LHCN-M2 (cell line): ENCODE data around the gene PLIN4. TPM values are rescaled to one million over a fixed set of nuclear protein-coding genes. Genes with fewer than 3 reads are reported as not detected.

ENCODE experiments used
- DNase-seq: peaks from one replicate; pipeline ENCODE4 v3.0.0-alpha.2; 2012; ENCODE audit warnings: low read depth
- total RNA-seq: library from RNA; depleted of rRNA; stranded (reverse); fragments of >200 nt; gene quantifications from 2 replicates; pipeline ENCODE4 v1.2.3, GENCODE V29; 2014; rRNA removed

Gene PLIN4
- total RNA-seq, 1 experiment from 2014 or later, result under 0.01 TPM

GRCh38 chr19:4456843-4457653 lies 61.2 kb downstream of the PLIN4 start:
- DNase-seq, result peak; percentile 39

DNA sequence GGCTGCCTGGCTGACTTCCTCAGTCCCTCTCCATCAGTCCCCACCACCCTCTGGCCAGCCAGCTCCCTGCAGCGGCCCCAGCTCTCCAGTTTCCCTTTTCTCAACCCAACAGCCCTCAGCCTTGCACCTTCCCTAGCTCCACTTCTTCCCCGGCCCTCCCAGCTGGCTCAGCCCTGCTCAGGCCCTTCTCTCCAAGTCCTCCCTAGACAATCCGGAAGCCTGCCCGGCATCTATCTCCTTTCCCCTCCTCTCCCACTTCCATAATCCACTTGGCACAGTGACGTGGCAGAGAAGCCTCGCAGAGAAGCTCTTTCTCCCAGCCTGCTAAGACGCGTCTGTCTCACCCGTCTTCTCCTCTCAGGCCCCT lies 61.8 kb downstream of the PLIN4 start:
- DNase-seq, result peak; percentile 68

GRCh38 chr19:4455719-4456475 lies 62.4 kb downstream of the PLIN4 start:
- DNase-seq, result peak; percentile 81

DNA sequence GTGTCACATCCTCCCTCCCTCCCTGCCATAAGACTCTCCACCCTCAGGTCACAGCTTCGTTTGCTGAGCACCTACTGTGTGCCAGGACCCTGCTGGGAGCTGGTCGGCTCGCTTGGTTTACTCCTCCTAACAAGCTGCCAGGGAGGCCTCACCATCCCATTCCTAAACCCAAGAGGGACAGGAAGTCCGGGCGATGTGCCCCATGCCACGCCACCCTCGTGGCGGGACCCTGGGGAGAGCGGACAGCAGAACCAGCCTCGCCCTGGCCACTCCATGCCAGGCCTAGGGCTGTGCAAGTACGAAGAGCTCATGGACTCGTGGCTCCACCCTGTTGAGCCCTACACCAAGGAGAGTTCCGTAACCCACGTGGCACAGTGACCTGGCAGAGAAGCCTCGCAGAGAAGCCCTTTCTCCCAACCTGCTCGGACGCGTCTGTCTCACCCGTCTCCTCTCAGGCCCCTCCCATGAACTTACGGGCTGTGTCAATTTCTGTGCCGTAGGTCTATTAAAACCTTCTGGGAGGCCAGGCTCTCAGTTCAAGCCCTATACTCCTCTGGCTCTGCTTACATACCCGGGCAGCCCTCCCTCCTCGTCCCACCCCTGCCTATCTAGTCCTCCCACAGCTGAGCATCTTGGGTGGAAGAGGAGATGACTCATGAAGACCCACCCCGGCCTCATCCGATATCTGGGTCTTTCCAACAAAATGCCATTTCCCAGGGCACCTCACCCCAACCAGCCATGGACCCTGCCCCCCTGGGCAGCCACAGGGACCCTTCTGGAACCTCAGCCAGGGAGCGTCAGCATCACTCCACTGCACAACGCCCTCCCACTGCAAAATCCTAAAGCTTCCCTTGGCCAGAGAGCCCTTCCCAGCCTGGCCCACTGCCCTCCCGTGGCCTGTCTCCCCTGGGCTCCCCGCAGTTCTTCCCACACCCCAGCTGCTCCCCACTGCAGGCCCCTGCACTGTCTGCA lies 63.3 kb downstream of the PLIN4 start:
- DNase-seq, result peak; percentile 51

- DNase-seq, result no peak
Observed at GRCh38 chr19:4453232-4454179, 64.8 kb downstream of the PLIN4 start.

DNA sequence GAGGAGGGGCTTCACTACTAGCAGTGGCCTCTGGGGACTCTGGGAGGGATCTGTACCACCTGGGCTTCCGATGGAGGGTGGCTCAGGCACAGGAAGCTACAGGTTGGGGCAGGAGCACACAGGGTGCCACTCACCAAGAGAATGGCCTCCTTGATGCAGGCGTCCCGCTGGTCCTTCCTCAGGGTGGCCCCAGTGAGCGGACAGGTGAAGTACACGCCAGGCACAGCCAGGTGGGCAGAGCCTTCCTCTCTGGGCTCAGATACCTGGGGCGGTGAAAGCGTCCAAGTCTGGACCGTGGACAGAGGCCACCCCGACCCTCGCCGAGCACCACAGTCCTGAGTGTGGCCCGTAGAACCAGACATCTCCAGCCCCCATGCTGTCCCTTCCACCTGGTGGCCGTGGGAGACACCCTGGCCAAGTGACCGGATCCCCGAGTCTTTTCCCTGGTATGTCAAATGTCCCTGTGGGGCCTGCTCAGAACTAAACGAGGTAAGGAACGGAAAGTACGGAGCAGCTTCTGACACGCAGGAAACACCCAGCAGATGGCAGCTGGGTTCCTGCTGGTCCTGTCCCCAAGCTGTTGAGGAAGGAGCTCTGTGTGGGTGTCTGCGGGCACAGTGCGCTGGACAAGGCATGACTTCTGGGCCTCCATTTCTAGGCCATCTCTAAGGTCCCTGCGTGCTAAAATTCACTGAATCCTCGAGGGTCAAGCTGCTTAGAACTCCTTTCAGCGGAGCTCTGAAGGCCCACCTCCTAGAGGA lies 65.9 kb downstream of the PLIN4 start:
- DNase-seq, result no peak

Other genes starting within 250 kb of the PLIN4 start
- gene SHD, start 239.2 kb downstream of the PLIN4 start, total RNA-seq, result 39.4 and 122 TPM in 2 replicates
- not detected in 2 replicates for gene TMIGD2, start 216.1 kb downstream of the PLIN4 start, total RNA-seq
- gene FSD1, start 213.9 kb downstream of the PLIN4 start, total RNA-seq, result 11.7 and 13.8 TPM in 2 replicates
- 1.1 and 2.9 TPM in 2 replicates for gene STAP2, start 179.7 kb downstream of the PLIN4 start, total RNA-seq
- 1.2 and 5.1 TPM in 2 replicates for gene MPND, start 174.9 kb downstream of the PLIN4 start, total RNA-seq
- 208 and 261 TPM in 2 replicates for gene SH3GL1, start 117.9 kb downstream of the PLIN4 start, total RNA-seq
- 36.5 and 51.9 TPM in 2 replicates for gene CHAF1A, start 115.8 kb downstream of the PLIN4 start, total RNA-seq
- gene UBXN6, start 60.7 kb downstream of the PLIN4 start, total RNA-seq, result 71.9 and 85.3 TPM in 2 replicates
- gene HDGFL2, start 46.2 kb downstream of the PLIN4 start, total RNA-seq, result 65.9 and 67.3 TPM in 2 replicates
- 0.06 TPM in 1 of 2 replicates, not detected in the other for gene PLIN5, start 16.7 kb upstream of the PLIN4 start, total RNA-seq
- gene LRG1, start 21.6 kb upstream of the PLIN4 start, total RNA-seq, result 0.13 TPM in 1 of 2 replicates, not detected in the other
- 9.7 and 30.7 TPM in 2 replicates for gene SEMA6B, start 41.2 kb upstream of the PLIN4 start, total RNA-seq
- 9.2 and 11.4 TPM in 2 replicates for gene TNFAIP8L1, start 121.0 kb upstream of the PLIN4 start, total RNA-seq
- gene MYDGF, start 151.9 kb upstream of the PLIN4 start, total RNA-seq, result 151 and 161 TPM in 2 replicates
- gene DPP9, start 205.4 kb upstream of the PLIN4 start, total RNA-seq, result 107 and 109 TPM in 2 replicates